GM18873 (cell line): Measurements from ENCODE around the gene TADA2B.

ENCODE experiments used
- ATAC-seq: cut with Tn5 transposase; IDR thresholded peaks from one replicate; pipeline ENCODE4 v1.9.1; 2021; ENCODE audit warnings: mild to moderate bottlenecking, moderate library complexity, moderate number of reproducible peaks; ENCODE audit not compliant: unreplicated experiment, low FRiP score

TADA2B gene

GRCh38 chr4:7043284-7044136 lies at the start of gene TADA2B:
Gene TADA2B, plus strand, starts transcription at chr4:7043372. Its CDS starts 208 bp downstream, at chr4:7043580.
- ATAC-seq = peak; percentile 25

- ATAC-seq = no peak
These were observed 46.7 kb upstream of the TADA2B start for GRCh38 chr4:6996481-6996880.

- no peak for ATAC-seq
These were observed 43.7 kb upstream of the TADA2B start for GRCh38 chr4:6999172-7000086.

GRCh38 chr4:7000421-7001176 lies 42.6 kb upstream of the TADA2B start:
- no peak for ATAC-seq

- ATAC-seq = no peak
These were observed 41.9 kb upstream of the TADA2B start for GRCh38 chr4:7001271-7001670.

- no peak for ATAC-seq
These were observed 40.8 kb upstream of the TADA2B start for GRCh38 chr4:7002336-7002735.

GRCh38 chr4:7003176-7003878 lies 39.8 kb upstream of the TADA2B start:
- no peak for ATAC-seq

- no peak for ATAC-seq
These were observed 39.3 kb upstream of the TADA2B start for GRCh38 chr4:7003879-7004240.

- no peak for ATAC-seq
These were observed 38.8 kb upstream of the TADA2B start for GRCh38 chr4:7004331-7004730.

- no peak for ATAC-seq
These were observed 37.6 kb upstream of the TADA2B start for GRCh38 chr4:7005571-7005970.

GRCh38 chr4:7006411-7006810 lies 36.8 kb upstream of the TADA2B start:
- no peak for ATAC-seq

- ATAC-seq = no peak
These were observed 35.8 kb upstream of the TADA2B start for GRCh38 chr4:7007142-7007907.

- ATAC-seq = no peak
These were observed 35.2 kb upstream of the TADA2B start for GRCh38 chr4:7007944-7008343.

GRCh38 chr4:7009564-7009963 lies 33.6 kb upstream of the TADA2B start:
- ATAC-seq = no peak

GRCh38 chr4:7013175-7013574 lies 30.0 kb upstream of the TADA2B start:
- ATAC-seq = no peak

- ATAC-seq = no peak
These were observed 28.4 kb upstream of the TADA2B start for GRCh38 chr4:7014815-7015214.

- no peak for ATAC-seq
These were observed 27.7 kb upstream of the TADA2B start for GRCh38 chr4:7015383-7016035.

- no peak for ATAC-seq
These were observed 27.1 kb upstream of the TADA2B start for GRCh38 chr4:7016086-7016485.

- ATAC-seq = no peak
These were observed 26.7 kb upstream of the TADA2B start for GRCh38 chr4:7016512-7016911.
